Panc1 (cell line): ENCODE results near the gene CDKAL1. TPM values are rescaled to one million over a fixed set of nuclear protein-coding genes. Genes with fewer than 3 reads are reported as not detected.

Experiments
- ATAC-seq: fragments of 200-7000 bp; cut with Tn5 transposase; 2 replicates; pipeline ENCODE4 v1.9.1; 2020; ENCODE audit warnings: mild to moderate bottlenecking, moderate library complexity
- BruUV-seq: library from RNA; stranded (reverse); fragments of 400-500 nt; replicated peaks from 2 replicates; lab custom pipeline; 2021; lab: Mats Ljungman, UMichigan
- CTCF ChIA-PET: fragments of 300-600 bp; sonication (Branson Sonifier 250); formaldehyde crosslinking; loops from one replicate; lab custom pipeline; 2022; ENCODE audit warnings: antibody characterized with exemption; lab: Charles Lee
- POLR2A ChIA-PET: fragments of 300-600 bp; sonication (Branson Sonifier 250); formaldehyde crosslinking; loops from one replicate; lab custom pipeline; 2022; ENCODE audit warnings: antibody characterized with exemption; lab: Charles Lee
- DNase-seq: peaks from one replicate; pipeline ENCODE4 v3.0.0-alpha.2; 2010; ENCODE audit warnings: low read depth, low spot score
- H3K27ac ChIP-seq: 2 replicates; pipeline ENCODE4 v1.5.1; 2011; ENCODE audit warnings: mild to moderate bottlenecking, low read length, inconsistent platforms
- H3K27me3 ChIP-seq: fragments of 200-500 bp; sonication (Bioruptor generic); 2 replicates; pipeline ENCODE4 v1.6.0; 2014; ENCODE audit warnings: low read length, inconsistent platforms; ENCODE audit not compliant: control insufficient read depth, insufficient read depth
- H3K36me3 ChIP-seq: fragments of 200-500 bp; sonication (Bioruptor generic); 2 replicates; pipeline ENCODE4 v1.5.1; 2014; ENCODE audit warnings: inconsistent platforms, mild to moderate bottlenecking, low read length, moderate library complexity; ENCODE audit not compliant: control insufficient read depth, insufficient read depth
- H3K4me1 ChIP-seq: 2 replicates; pipeline ENCODE4 v1.5.1; 2011; ENCODE audit warnings: inconsistent platforms, mild to moderate bottlenecking, low read length, moderate library complexity; ENCODE audit not compliant: control insufficient read depth, insufficient read depth
- H3K4me3 ChIP-seq, 2 experiments: 2 replicates each; pipeline ENCODE4 v1.5.1; 2011 to 2012; ENCODE audit warnings: low read depth in 2 of 2, low read length in 2 of 2, mild to moderate bottlenecking in 2 of 2, inconsistent platforms in 1 of 2, moderate library complexity in 1 of 2
- H3K9me3 ChIP-seq: fragments of 200-500 bp; sonication (Bioruptor generic); 2 replicates; pipeline ENCODE4 v1.5.1; 2014; ENCODE audit warnings: low read depth, mild to moderate bottlenecking, inconsistent platforms, low read length, moderate library complexity; ENCODE audit not compliant: control insufficient read depth, insufficient read depth
- POLR2AphosphoS5 ChIP-seq: IDR thresholded peaks from 2 replicates; pipeline ENCODE4 v1.6.1; 2012; ENCODE audit warnings: mild to moderate bottlenecking, low read depth, low read length, moderate library complexity
- SIN3A ChIP-seq: IDR thresholded peaks from 2 replicates; pipeline ENCODE4 v1.6.1; 2012; ENCODE audit warnings: low read depth, mild to moderate bottlenecking, low read length, moderate library complexity, borderline replicate concordance; ENCODE audit not compliant: insufficient read depth
- TCF7L2 ChIP-seq: IDR thresholded peaks from 2 replicates; pipeline ENCODE4 v1.6.1; 2011; ENCODE audit warnings: mild to moderate bottlenecking, low read depth, low read length, inconsistent platforms
- in situ Hi-C: cut with HindIII; loops from 2 replicates; pipeline ENCODE4 v1.10.0; 2016; ENCODE audit warnings: low sequenced_read_pairs, low pct_unique_long_range_greater_than_20kb
- intact Hi-C: fragments of 100-400 bp; cut with micrococcal nuclease; formaldehyde crosslinking; loops from one replicate; pipeline ENCODE4 v1.10.0; 2022; ENCODE audit not compliant: unreplicated experiment
- total RNA-seq: library from RNA; stranded (reverse); gene quantifications from one replicate; pipeline ENCODE4 v1.2.1, GENCODE V29; 2021; ENCODE audit not compliant: unreplicated experiment
- TF ChIP-seq, protein P1 (sequence below), 2 experiments: IDR thresholded peaks; 2 replicates each; pipeline ENCODE4 v1.6.1; 2011 to 2012; ENCODE audit warnings: low read depth in 2 of 2, control low read depth in 1 of 2, low read length in 1 of 2, mild to moderate bottlenecking in 1 of 2, moderate library complexity in 1 of 2; ENCODE audit not compliant: insufficient read depth in 1 of 2
- TF ChIP-seq, protein P2 (sequence below): fragments of 450-650 bp; IDR thresholded peaks from 2 replicates; pipeline ENCODE4 v1.5.1; 2017; ENCODE audit warnings: mild to moderate bottlenecking

CDKAL1 gene
- total RNA-seq, 1 experiment from 2014 or later, result 14.5 TPM

DNA sequence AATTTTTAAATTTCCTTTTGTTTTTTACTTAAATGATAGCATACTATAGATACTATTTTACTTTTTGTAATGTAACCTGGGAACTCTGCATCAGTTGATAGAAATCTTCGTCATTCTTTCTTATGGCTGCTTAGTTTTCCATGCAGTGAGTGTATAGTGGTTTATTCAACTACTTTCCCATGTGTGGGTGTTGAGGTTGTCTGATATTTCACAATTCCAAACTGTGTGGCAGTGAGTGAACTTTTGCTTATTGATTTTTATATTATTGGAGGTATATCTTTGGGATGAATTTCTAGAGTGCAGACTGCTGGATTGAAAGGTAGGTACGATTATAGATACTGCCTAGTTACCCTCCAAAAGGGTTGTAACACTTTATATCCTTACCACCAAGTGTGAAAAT, 136.5 kb downstream of the CDKAL1 start:
- DNase-seq, result no peak
- BruUV-seq, result no TSS peak

DNA sequence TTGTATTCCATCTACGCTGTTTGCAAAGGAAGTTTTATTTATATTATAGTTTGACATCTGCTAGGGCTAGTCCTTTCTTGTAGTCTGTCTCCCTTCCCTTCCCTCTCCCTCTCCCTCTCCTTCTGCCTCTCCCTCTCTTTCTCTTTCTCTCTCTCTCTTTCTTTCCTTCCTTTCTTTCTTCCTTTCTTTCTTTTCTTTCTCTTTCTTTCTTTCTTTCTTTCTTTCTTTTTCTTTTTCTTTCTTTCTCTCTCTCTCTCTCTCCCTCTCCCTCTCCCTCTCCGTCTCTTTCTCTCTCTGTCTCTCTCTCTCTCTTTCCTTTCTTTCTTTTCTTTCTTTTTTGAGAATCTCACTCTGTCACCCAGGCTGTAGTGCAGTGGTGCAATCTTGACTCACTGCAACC, 137.8 kb downstream of the CDKAL1 start:
- Histone ChIP-seq H3K27me3 (no peaks in the 10 kb centered on the region), H3K27ac (no peak overlapping the region), H3K36me3 (no peaks in the 10 kb centered on the region), H3K4me1 (no peaks in the 10 kb centered on the region), H3K9me3 (no peaks in the 10 kb centered on the region), H3K4me3 (no peak overlapping the region)
- ATAC-seq, result no peak
- DNase-seq, result no peak
- no TSS peak for BruUV-seq
- in situ Hi-C loops, result no loop called here
- POLR2A ChIA-PET, result no interaction called here
- CTCF ChIA-PET, result no interaction called here
- TF ChIP-seq POLR2AphosphoS5, result no peak
- no peak for TF ChIP-seq SIN3A
- TF ChIP-seq, protein P1, sequence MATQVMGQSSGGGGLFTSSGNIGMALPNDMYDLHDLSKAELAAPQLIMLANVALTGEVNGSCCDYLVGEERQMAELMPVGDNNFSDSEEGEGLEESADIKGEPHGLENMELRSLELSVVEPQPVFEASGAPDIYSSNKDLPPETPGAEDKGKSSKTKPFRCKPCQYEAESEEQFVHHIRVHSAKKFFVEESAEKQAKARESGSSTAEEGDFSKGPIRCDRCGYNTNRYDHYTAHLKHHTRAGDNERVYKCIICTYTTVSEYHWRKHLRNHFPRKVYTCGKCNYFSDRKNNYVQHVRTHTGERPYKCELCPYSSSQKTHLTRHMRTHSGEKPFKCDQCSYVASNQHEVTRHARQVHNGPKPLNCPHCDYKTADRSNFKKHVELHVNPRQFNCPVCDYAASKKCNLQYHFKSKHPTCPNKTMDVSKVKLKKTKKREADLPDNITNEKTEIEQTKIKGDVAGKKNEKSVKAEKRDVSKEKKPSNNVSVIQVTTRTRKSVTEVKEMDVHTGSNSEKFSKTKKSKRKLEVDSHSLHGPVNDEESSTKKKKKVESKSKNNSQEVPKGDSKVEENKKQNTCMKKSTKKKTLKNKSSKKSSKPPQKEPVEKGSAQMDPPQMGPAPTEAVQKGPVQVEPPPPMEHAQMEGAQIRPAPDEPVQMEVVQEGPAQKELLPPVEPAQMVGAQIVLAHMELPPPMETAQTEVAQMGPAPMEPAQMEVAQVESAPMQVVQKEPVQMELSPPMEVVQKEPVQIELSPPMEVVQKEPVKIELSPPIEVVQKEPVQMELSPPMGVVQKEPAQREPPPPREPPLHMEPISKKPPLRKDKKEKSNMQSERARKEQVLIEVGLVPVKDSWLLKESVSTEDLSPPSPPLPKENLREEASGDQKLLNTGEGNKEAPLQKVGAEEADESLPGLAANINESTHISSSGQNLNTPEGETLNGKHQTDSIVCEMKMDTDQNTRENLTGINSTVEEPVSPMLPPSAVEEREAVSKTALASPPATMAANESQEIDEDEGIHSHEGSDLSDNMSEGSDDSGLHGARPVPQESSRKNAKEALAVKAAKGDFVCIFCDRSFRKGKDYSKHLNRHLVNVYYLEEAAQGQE (IDR thresholded peaks at IDR 0.05; ENCODE audit: insufficient read depth in 1 of 2, low read depth in 2 of 2, low read length in 1 of 2), result no peak
- TF ChIP-seq TCF7L2, result no peak
- TF ChIP-seq, protein P2, sequence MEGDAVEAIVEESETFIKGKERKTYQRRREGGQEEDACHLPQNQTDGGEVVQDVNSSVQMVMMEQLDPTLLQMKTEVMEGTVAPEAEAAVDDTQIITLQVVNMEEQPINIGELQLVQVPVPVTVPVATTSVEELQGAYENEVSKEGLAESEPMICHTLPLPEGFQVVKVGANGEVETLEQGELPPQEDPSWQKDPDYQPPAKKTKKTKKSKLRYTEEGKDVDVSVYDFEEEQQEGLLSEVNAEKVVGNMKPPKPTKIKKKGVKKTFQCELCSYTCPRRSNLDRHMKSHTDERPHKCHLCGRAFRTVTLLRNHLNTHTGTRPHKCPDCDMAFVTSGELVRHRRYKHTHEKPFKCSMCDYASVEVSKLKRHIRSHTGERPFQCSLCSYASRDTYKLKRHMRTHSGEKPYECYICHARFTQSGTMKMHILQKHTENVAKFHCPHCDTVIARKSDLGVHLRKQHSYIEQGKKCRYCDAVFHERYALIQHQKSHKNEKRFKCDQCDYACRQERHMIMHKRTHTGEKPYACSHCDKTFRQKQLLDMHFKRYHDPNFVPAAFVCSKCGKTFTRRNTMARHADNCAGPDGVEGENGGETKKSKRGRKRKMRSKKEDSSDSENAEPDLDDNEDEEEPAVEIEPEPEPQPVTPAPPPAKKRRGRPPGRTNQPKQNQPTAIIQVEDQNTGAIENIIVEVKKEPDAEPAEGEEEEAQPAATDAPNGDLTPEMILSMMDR, result no peak
- intact Hi-C loops, result no loop called here

More for the DNA sequence above, 136.5 kb downstream of the CDKAL1 start:
- H3K36me3 ChIP-seq, result no peaks in the 10 kb centered on the region
- ChIA-PET POLR2A (no interaction called here), CTCF (no interaction called here)
- H3K9me3 ChIP-seq, result no peaks in the 10 kb centered on the region
- no peak for ATAC-seq
- intact Hi-C loops (no loop called here), in situ Hi-C loops (no loop called here)
- H3K4me3 ChIP-seq, result no peak overlapping the region
- TF ChIP-seq, protein P2, result no peak
- no peak for TF ChIP-seq SIN3A
- TF ChIP-seq, protein P1 (IDR thresholded peaks at IDR 0.05; ENCODE audit: insufficient read depth in 1 of 2, low read depth in 2 of 2, low read length in 1 of 2), result no peak
- no peak for TF ChIP-seq TCF7L2
- TF ChIP-seq POLR2AphosphoS5, result no peak
- H3K4me1 ChIP-seq, result no peaks in the 10 kb centered on the region
- H3K27ac ChIP-seq, result no peak overlapping the region
- H3K27me3 ChIP-seq, result no peaks in the 10 kb centered on the region
